Measurements from ENCODE around the gene TMTC2.

DNA sequence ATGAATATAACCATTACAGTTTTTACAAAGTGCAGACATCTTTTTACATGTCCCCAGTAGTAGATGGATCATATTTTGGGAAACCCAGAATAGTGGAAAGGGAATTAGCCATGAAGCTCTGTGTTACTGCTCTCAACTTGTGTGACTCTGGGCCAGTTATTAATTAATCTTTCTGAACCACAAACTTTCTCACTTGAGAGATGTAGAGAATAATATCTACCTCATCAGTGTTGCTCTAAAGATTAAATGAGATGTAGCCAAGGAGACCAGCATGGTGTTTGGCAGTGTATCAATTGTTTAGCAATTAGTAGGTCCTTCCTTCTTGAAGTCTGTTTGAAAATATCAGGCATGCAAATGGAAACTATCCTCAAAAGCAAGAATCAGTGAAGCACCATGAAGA, 169.2 kb downstream of the TMTC2 start:
- TF ChIP-seq, protein P1, sequence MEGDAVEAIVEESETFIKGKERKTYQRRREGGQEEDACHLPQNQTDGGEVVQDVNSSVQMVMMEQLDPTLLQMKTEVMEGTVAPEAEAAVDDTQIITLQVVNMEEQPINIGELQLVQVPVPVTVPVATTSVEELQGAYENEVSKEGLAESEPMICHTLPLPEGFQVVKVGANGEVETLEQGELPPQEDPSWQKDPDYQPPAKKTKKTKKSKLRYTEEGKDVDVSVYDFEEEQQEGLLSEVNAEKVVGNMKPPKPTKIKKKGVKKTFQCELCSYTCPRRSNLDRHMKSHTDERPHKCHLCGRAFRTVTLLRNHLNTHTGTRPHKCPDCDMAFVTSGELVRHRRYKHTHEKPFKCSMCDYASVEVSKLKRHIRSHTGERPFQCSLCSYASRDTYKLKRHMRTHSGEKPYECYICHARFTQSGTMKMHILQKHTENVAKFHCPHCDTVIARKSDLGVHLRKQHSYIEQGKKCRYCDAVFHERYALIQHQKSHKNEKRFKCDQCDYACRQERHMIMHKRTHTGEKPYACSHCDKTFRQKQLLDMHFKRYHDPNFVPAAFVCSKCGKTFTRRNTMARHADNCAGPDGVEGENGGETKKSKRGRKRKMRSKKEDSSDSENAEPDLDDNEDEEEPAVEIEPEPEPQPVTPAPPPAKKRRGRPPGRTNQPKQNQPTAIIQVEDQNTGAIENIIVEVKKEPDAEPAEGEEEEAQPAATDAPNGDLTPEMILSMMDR (IDR thresholded peaks at IDR 0.05) = no peak
- no peak for TF ChIP-seq POLR2A (IDR thresholded peaks at IDR 0.05)

Data from testis (tissue), 2 donors.